GM12801 (cell line): ENCODE results near the gene SKAP1.

Source experiments
- TF ChIP-seq, protein P1 (sequence below): IDR thresholded peaks from one replicate; pipeline ENCODE4 v1.5.1; 2011; ENCODE audit warnings: control low read depth; ENCODE audit not compliant: insufficient read length; ENCODE audit errors: extremely low read depth

SKAP1 gene

DNA sequence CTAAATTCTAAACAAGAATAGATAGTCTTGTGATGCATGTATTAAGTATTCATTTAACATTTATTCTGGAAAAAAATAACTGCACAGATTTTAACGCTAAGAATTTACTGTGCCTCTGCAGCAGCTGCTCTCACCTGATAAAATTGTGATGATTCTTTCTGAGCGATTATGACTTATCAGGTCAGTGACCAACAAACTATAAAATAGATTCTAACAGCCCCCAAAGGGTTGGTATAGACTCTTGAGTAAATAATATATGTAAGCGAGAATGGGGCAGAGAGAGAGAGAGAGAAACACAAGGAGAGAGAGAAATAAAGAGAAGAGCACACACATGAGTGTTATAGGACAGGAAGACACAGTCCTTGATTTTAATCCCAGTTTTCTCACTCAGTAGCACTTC lies 178.1 kb downstream of the SKAP1 start:
- TF ChIP-seq, protein P1, sequence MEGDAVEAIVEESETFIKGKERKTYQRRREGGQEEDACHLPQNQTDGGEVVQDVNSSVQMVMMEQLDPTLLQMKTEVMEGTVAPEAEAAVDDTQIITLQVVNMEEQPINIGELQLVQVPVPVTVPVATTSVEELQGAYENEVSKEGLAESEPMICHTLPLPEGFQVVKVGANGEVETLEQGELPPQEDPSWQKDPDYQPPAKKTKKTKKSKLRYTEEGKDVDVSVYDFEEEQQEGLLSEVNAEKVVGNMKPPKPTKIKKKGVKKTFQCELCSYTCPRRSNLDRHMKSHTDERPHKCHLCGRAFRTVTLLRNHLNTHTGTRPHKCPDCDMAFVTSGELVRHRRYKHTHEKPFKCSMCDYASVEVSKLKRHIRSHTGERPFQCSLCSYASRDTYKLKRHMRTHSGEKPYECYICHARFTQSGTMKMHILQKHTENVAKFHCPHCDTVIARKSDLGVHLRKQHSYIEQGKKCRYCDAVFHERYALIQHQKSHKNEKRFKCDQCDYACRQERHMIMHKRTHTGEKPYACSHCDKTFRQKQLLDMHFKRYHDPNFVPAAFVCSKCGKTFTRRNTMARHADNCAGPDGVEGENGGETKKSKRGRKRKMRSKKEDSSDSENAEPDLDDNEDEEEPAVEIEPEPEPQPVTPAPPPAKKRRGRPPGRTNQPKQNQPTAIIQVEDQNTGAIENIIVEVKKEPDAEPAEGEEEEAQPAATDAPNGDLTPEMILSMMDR = no peak

DNA sequence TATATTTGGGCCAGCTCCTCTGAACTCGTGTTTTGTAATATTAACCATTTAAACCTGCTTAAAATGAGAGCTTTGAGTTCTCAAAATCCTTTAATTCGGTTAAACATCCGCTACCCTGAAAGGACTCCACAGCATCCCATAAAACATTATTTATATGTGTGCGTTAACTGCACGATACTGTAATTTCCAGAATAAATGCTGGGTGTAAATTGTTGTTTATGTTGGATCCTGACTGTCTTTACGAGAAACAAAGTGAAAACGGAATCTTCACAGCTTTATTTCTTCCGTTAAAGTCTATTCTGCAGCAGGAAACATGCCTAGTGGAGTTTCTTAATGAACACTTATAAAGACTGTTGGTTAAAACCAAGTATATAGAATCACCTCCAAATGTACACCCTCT lies 179.1 kb downstream of the SKAP1 start:
- TF ChIP-seq, protein P1 = no peak

- TF ChIP-seq, protein P1 = no peak
These were observed 182.4 kb downstream of the SKAP1 start for GRCh38 chr17:48247603-48248002.

- TF ChIP-seq, protein P1 = no peak
These were observed 183.0 kb downstream of the SKAP1 start for GRCh38 chr17:48247038-48247437.

DNA sequence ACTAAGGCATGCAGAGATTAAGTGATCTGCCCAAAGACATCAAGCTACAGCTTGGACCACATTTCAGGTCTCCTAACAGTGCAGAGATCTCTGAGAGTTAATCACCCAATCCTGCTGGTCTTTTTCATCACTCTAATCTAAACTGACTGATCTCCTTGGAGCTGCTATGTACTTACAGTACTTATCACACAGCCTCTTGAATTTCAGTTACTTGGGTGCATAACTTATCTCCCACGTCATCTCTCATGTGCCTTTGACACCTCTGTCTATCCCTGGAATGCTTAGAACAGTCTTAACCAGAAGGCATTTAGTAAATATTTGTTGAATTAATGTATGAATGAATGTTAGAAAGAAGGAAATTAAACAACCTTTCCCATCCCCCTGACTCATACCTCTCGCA lies 183.4 kb downstream of the SKAP1 start:
- TF ChIP-seq, protein P1 = no peak

DNA sequence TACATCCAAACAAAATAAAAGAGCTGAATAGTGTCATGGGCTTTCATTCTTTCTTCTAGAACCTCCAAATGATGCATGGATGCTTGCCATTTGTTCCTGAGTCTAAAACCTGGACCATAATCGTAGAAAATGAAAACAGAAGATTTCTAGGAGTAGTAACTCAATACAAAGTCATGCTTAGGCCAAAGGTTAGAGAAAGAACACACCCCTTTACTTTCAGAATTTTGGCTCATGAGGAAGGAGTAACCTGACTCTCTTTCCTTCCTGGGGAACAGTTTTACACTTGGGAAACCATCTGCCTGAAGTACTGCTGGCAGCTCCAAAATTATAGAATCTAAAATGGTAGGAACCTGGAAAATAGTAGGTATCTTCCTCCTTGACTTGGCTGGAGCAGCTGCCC lies 185.2 kb downstream of the SKAP1 start:
- TF ChIP-seq, protein P1 = no peak

DNA sequence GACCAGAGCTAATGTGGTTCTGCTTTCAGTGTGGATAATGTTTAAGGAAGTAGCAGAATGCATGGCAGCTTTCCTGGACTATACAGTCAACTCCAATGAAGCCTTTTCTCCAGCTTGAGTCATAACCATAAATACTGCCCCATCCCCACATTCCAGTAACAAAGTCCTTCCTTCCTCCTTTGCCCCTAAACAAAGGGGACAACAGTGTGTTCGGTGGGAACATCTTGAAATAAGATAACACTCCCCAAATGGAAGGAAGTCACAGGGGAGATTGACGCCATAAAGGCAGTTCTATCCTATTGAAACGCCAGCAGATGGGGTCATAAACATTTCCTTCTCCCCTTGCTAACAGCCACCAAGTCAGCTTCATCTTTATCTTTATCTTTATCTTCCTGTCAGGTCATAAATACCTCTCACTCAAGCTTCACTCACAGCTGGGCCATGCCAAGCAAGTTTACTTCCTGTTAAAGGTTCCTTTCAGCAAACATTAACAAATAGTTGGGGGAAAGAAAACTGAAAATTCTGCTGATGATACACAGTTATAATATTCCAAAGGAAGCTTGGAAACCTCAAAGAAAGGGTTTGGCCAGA lies 185.8 kb downstream of the SKAP1 start:
- TF ChIP-seq, protein P1 = no peak
